HCT116 (cell line): ENCODE results near the gene NRP1. TPM values are rescaled to one million over a fixed set of nuclear protein-coding genes. Genes with fewer than 3 reads are reported as not detected.

Experiments used
- ATAC-seq: fragments of 200-7000 bp; cut with Tn5 transposase; 2 replicates; pipeline ENCODE4 v1.9.1; 2020; ENCODE audit warnings: mild to moderate bottlenecking, moderate library complexity
- BruUV-seq: library from RNA; stranded (reverse); fragments of 400-500 nt; replicated peaks from 2 replicates; lab custom pipeline; 2021; lab: Mats Ljungman, UMichigan
- CTCF ChIA-PET: fragments of 300-600 bp; sonication (Branson Sonifier 250); formaldehyde crosslinking; loops from one replicate; lab custom pipeline; 2021; ENCODE audit warnings: antibody characterized with exemption; lab: Charles Lee
- POLR2A ChIA-PET: fragments of 300-600, 350-600 bp; sonication (Branson Sonifier 250); formaldehyde crosslinking; loops from one replicate; lab custom pipeline; 2021; ENCODE audit warnings: antibody characterized with exemption; lab: Charles Lee
- RAD21 ChIA-PET, 2 experiments: fragments of 300-600 bp; sonication (Branson Sonifier 250); formaldehyde crosslinking; loops; one replicate each; lab custom pipeline; 2023; ENCODE audit warnings: low total read pairs in 2 of 2; ENCODE audit not compliant: uncharacterized antibody in 2 of 2, unreplicated experiment in 2 of 2, low non-redundant PET in 1 of 2; lab: Charles Lee
- DNase-seq: peaks from one replicate; pipeline ENCODE4 v3.0.0-alpha.2; 2010; ENCODE audit warnings: low read depth, low spot score
- H2AFZ ChIP-seq: fragments of 200-600 bp; shearing (Covaris generic), sonication (generic); 2 replicates; pipeline ENCODE4 v1.6.1; 2017; ENCODE audit warnings: low read depth, mixed run types, mixed read lengths, antibody characterized with exemption, low read length; ENCODE audit not compliant: poor library complexity, severe bottlenecking
- H3K27ac ChIP-seq: 2 replicates; pipeline ENCODE4 v1.5.1; 2012; ENCODE audit warnings: low read depth, low read length
- H3K27me3 ChIP-seq: fragments of 200-600 bp; sonication (generic); 2 replicates; pipeline ENCODE4 v1.6.1; 2016; ENCODE audit warnings: mixed run types, low read length, mixed read lengths; ENCODE audit not compliant: insufficient read depth
- H3K36me3 ChIP-seq, 2 experiments: fragments of 200-500 bp in 1 of 2; fragments of 200-600 bp in 1 of 2; sonication (Bioruptor generic) in 1 of 2; sonication (generic) in 1 of 2; 2 replicates each; pipeline versions ENCODE4 v1.5.1 to v1.6.1; 2014 to 2016; ENCODE audit warnings: low read length in 2 of 2, inconsistent platforms in 1 of 2, mixed read lengths in 1 of 2, mixed run types in 1 of 2; ENCODE audit not compliant: insufficient read depth in 2 of 2, control insufficient read depth in 1 of 2
- H3K4me1 ChIP-seq, 2 experiments: fragments of 200-600 bp in 1 of 2; sonication (generic) in 1 of 2; 2 replicates each; pipeline versions ENCODE4 v1.5.1 to v1.6.1; 2012 to 2017; ENCODE audit warnings: low read length in 2 of 2, inconsistent platforms in 1 of 2, mild to moderate bottlenecking in 1 of 2, mixed read lengths in 1 of 2, mixed run types in 1 of 2, moderate library complexity in 1 of 2; ENCODE audit not compliant: insufficient read depth in 2 of 2, control insufficient read depth in 1 of 2
- H3K4me2 ChIP-seq: fragments of 200-600 bp; sonication (generic); 2 replicates; pipeline ENCODE4 v1.6.1; 2017; ENCODE audit warnings: mixed run types, low read length, mixed read lengths
- H3K4me3 ChIP-seq, 2 experiments: fragments of 200-600 bp in 1 of 2; sonication (generic) in 1 of 2; replicated peaks in 1 of 2; 2 replicates each; pipeline ENCODE4 v1.5.1; 2011 to 2016; ENCODE audit warnings: low read length in 2 of 2, control low read depth in 1 of 2, low read depth in 1 of 2, mild to moderate bottlenecking in 1 of 2, mixed read lengths in 1 of 2, mixed run types in 1 of 2
- H3K79me2 ChIP-seq: fragments of 200-600 bp; sonication (generic); 2 replicates; pipeline ENCODE4 v1.6.1; 2017; ENCODE audit warnings: mild to moderate bottlenecking, mixed run types, low read length, moderate library complexity, mixed read lengths; ENCODE audit not compliant: insufficient read depth
- H3K9ac ChIP-seq: fragments of 200-600 bp; sonication (generic); 2 replicates; pipeline ENCODE4 v1.6.1; 2016; ENCODE audit warnings: low read length, mixed read lengths
- H3K9me2 ChIP-seq: fragments of 200-600 bp; sonication (generic), shearing (Covaris generic); 2 replicates; pipeline ENCODE4 v1.6.1; 2017; ENCODE audit warnings: mixed run types, mild to moderate bottlenecking, moderate library complexity; ENCODE audit not compliant: insufficient read depth
- H3K9me3 ChIP-seq, 2 experiments: fragments of 200-500 bp in 1 of 2; fragments of 200-600 bp in 1 of 2; sonication (Bioruptor generic) in 1 of 2; sonication (generic) in 1 of 2; 2 replicates each; pipeline ENCODE4 v1.6.1; 2014 to 2017; ENCODE audit warnings: low read length in 2 of 2, mixed read lengths in 2 of 2, inconsistent platforms in 1 of 2, low read depth in 1 of 2, mild to moderate bottlenecking in 1 of 2, mixed run types in 1 of 2, moderate library complexity in 1 of 2; ENCODE audit not compliant: control insufficient read depth in 1 of 2, insufficient read depth in 1 of 2
- H4K20me1 ChIP-seq: fragments of 200-600 bp; sonication (generic), shearing (Covaris generic); 2 replicates; pipeline ENCODE4 v1.6.1; 2017; ENCODE audit warnings: mixed run types, mild to moderate bottlenecking, moderate library complexity; ENCODE audit not compliant: insufficient read depth
- CBX3 ChIP-seq: IDR thresholded peaks from 2 replicates; pipeline ENCODE4 v1.6.1; 2012; ENCODE audit warnings: low read depth
- FOSL1 ChIP-seq: IDR thresholded peaks from 2 replicates; pipeline ENCODE4 v1.6.1; 2012; ENCODE audit warnings: low read depth
- POLR2AphosphoS5 ChIP-seq: IDR thresholded peaks from 2 replicates; pipeline ENCODE4 v1.6.1; 2011; ENCODE audit warnings: mild to moderate bottlenecking, low read depth, low read length, moderate library complexity
- RAD21 ChIP-seq: IDR thresholded peaks from 2 replicates; pipeline ENCODE4 v1.6.1; 2012; ENCODE audit warnings: low read depth, mild to moderate bottlenecking
- SP1 ChIP-seq: IDR thresholded peaks from 2 replicates; pipeline ENCODE4 v1.6.1; 2012; ENCODE audit warnings: low read depth
- TCF7L2 ChIP-seq: IDR thresholded peaks from 2 replicates; pipeline ENCODE4 v1.7.0; 2011; ENCODE audit warnings: borderline replicate concordance, inconsistent platforms; ENCODE audit not compliant: insufficient read depth, insufficient read length; ENCODE audit errors: extremely low read depth
- YY1 ChIP-seq: IDR thresholded peaks from 2 replicates; pipeline ENCODE4 v1.6.1; 2011; ENCODE audit warnings: low read length, low read depth, moderate library complexity, mild to moderate bottlenecking; ENCODE audit not compliant: insufficient replicate concordance; ENCODE audit errors: extremely low read depth
- ZNF274 ChIP-seq: fragments of 200-500 bp; sonication (Bioruptor generic); IDR thresholded peaks from 2 replicates; pipeline ENCODE4 v1.6.1; 2014; ENCODE audit warnings: mild to moderate bottlenecking, low read depth, low read length, inconsistent platforms
- intact Hi-C: fragments of 100-400 bp; cut with micrococcal nuclease; formaldehyde crosslinking; loops from 2 replicates; pipeline ENCODE4 v1.10.0; 2022
- total RNA-seq: library from RNA; stranded (reverse); gene quantifications from one replicate; pipeline ENCODE4 v1.2.1, GENCODE V29; 2021; ENCODE audit not compliant: unreplicated experiment
- TF ChIP-seq, protein P1 (sequence below): IDR thresholded peaks from 2 replicates; pipeline ENCODE4 v1.6.1; 2011; ENCODE audit warnings: mild to moderate bottlenecking, low read length, moderate library complexity; ENCODE audit not compliant: insufficient replicate concordance; ENCODE audit errors: extremely low read depth
- TF ChIP-seq, protein P2 (sequence below): IDR thresholded peaks from 2 replicates; pipeline ENCODE4 v1.6.1; 2012
- TF ChIP-seq, protein P3 (sequence below): IDR thresholded peaks from 2 replicates; pipeline ENCODE4 v1.6.1; 2012; ENCODE audit warnings: low read depth
- TF ChIP-seq, protein P4 (sequence below), 3 experiments: fragments of 200-600 bp in 1 of 3; sonication (generic) in 1 of 3; IDR thresholded peaks in 2 of 3; conservative IDR thresholded peaks in 1 of 3; 2 replicates each; pipeline ENCODE4 v1.5.1; 2012 to 2017; ENCODE audit warnings: low read depth in 2 of 3, low read length in 2 of 3, antibody characterized with exemption in 1 of 3, borderline replicate concordance in 1 of 3, control low read depth in 1 of 3, mild to moderate bottlenecking in 1 of 3, mixed read lengths in 1 of 3, mixed run types in 1 of 3, moderate library complexity in 1 of 3; ENCODE audit not compliant: insufficient read depth in 1 of 3

The NRP1 gene
- total RNA-seq, 1 experiment from 2014 or later = 3.8 TPM

DNA sequence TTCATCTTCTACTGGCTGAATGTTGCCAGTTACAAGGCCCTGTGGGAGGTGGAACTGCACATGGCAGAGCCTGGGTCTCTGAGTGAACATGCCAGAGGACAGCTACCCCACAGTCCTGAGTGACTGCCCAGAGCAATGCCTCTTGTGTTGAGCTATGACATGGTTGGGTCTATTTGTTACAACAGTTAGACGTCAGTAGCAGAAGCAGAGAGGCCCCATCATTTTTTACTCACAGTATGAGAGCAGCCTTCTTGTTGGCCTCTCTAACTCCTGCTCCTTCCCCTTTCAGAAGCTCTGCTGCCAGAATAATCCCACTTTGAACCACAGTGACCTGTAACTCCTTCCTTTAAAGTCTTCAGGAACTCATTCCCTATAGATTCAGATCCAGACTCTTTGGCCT is 30.8 kb upstream of the NRP1 start (continued):
- no peak for TF ChIP-seq YY1
- TF ChIP-seq RAD21 = no peak
- no peak for TF ChIP-seq CBX3
- TF ChIP-seq TCF7L2 = no peak
- no peak for TF ChIP-seq POLR2AphosphoS5
- no peak for TF ChIP-seq SP1
- TF ChIP-seq ZNF274 = no peak
- TF ChIP-seq, all 23 proteins: peak for 0

DNA sequence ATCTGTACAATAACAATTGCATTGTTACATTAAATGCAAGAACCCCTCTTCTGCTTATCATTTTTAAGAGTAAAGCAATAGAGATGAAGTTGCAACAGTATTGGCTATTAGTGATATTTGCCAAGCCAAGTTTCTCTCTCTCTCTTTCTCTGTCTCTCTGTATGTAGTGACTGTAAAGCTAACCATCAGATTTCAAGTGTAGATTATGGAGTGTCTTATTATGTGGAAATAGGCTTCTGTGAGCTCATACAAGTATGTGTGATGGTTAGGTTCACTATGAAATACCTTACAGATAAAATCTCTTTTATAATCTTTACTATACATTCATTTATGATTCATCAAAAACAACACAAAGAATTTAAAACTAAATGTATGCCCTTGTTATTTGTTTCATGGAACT is 28.6 kb upstream of the NRP1 start:
- Histone ChIP-seq H4K20me1 (no peaks in the 10 kb centered on the region), H3K36me3 (no peaks in the 10 kb centered on the region), H3K4me3 (no peak overlapping the region), H3K9ac (no peak overlapping the region), H3K79me2 (no peaks in the 10 kb centered on the region), H3K4me2 (no peak overlapping the region), H3K27me3 (no peaks in the 10 kb centered on the region), H3K27ac (no peak overlapping the region), H2AFZ (no peak overlapping the region), H3K4me1 (peaks cover 0 to 19% of the 10 kb centered on the region in 2 experiments; a peak in 3 of 4 replicates), H3K9me3 (peaks cover 0 to 13% of the 10 kb centered on the region in 2 experiments; a peak in 1 of 4 replicates), H3K9me2 (no peaks in the 10 kb centered on the region)
- TF ChIP-seq FOSL1 (no peak), POLR2AphosphoS5 (no peak), CBX3 (no peak), TCF7L2 (no peak)
- TF ChIP-seq, protein P1, sequence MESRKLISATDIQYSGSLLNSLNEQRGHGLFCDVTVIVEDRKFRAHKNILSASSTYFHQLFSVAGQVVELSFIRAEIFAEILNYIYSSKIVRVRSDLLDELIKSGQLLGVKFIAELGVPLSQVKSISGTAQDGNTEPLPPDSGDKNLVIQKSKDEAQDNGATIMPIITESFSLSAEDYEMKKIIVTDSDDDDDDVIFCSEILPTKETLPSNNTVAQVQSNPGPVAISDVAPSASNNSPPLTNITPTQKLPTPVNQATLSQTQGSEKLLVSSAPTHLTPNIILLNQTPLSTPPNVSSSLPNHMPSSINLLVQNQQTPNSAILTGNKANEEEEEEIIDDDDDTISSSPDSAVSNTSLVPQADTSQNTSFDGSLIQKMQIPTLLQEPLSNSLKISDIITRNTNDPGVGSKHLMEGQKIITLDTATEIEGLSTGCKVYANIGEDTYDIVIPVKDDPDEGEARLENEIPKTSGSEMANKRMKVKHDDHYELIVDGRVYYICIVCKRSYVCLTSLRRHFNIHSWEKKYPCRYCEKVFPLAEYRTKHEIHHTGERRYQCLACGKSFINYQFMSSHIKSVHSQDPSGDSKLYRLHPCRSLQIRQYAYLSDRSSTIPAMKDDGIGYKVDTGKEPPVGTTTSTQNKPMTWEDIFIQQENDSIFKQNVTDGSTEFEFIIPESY = no peak
- TF ChIP-seq, protein P2, sequence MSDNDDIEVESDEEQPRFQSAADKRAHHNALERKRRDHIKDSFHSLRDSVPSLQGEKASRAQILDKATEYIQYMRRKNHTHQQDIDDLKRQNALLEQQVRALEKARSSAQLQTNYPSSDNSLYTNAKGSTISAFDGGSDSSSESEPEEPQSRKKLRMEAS = no peak
- TF ChIP-seq, protein P3, sequence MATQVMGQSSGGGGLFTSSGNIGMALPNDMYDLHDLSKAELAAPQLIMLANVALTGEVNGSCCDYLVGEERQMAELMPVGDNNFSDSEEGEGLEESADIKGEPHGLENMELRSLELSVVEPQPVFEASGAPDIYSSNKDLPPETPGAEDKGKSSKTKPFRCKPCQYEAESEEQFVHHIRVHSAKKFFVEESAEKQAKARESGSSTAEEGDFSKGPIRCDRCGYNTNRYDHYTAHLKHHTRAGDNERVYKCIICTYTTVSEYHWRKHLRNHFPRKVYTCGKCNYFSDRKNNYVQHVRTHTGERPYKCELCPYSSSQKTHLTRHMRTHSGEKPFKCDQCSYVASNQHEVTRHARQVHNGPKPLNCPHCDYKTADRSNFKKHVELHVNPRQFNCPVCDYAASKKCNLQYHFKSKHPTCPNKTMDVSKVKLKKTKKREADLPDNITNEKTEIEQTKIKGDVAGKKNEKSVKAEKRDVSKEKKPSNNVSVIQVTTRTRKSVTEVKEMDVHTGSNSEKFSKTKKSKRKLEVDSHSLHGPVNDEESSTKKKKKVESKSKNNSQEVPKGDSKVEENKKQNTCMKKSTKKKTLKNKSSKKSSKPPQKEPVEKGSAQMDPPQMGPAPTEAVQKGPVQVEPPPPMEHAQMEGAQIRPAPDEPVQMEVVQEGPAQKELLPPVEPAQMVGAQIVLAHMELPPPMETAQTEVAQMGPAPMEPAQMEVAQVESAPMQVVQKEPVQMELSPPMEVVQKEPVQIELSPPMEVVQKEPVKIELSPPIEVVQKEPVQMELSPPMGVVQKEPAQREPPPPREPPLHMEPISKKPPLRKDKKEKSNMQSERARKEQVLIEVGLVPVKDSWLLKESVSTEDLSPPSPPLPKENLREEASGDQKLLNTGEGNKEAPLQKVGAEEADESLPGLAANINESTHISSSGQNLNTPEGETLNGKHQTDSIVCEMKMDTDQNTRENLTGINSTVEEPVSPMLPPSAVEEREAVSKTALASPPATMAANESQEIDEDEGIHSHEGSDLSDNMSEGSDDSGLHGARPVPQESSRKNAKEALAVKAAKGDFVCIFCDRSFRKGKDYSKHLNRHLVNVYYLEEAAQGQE = no peak
- TF ChIP-seq, protein P4, sequence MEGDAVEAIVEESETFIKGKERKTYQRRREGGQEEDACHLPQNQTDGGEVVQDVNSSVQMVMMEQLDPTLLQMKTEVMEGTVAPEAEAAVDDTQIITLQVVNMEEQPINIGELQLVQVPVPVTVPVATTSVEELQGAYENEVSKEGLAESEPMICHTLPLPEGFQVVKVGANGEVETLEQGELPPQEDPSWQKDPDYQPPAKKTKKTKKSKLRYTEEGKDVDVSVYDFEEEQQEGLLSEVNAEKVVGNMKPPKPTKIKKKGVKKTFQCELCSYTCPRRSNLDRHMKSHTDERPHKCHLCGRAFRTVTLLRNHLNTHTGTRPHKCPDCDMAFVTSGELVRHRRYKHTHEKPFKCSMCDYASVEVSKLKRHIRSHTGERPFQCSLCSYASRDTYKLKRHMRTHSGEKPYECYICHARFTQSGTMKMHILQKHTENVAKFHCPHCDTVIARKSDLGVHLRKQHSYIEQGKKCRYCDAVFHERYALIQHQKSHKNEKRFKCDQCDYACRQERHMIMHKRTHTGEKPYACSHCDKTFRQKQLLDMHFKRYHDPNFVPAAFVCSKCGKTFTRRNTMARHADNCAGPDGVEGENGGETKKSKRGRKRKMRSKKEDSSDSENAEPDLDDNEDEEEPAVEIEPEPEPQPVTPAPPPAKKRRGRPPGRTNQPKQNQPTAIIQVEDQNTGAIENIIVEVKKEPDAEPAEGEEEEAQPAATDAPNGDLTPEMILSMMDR (IDR thresholded peaks at IDR 0.05 in 2 of 3, conservative IDR thresholded peaks at IDR 0.05 in 1 of 3; ENCODE audit: borderline replicate concordance in 1 of 3, insufficient read depth in 1 of 3, low read depth in 2 of 3, low read length in 2 of 3) = no peak
- RAD21 ChIA-PET = no interaction called here
- ATAC-seq = no peak
- no TSS peak for BruUV-seq
- POLR2A ChIA-PET = no interaction called here
- DNase-seq = no peak
- intact Hi-C loops = no loop called here
- CTCF ChIA-PET = no interaction called here
